ENCODE data around the gene RETN. TPM values are rescaled to one million over a fixed set of nuclear protein-coding genes. Genes with fewer than 3 reads are reported as not detected.

RETN gene
- polyA plus RNA-seq, 1 donor, result 1.3 TPM

- no peak for DNase-seq
Observed at GRCh38 chr19:7658219-7658686, 10.6 kb upstream of the RETN start.

GRCh38 chr19:7661744-7662538 lies 6.9 kb upstream of the RETN start:
- DNase-seq, result no peak

- no peak for DNase-seq
Observed at GRCh38 chr19:7662657-7663056, 6.2 kb upstream of the RETN start.

GRCh38 chr19:7663706-7664105 lies 5.1 kb upstream of the RETN start:
- no peak for DNase-seq

GRCh38 chr19:7665076-7665475 lies 3.8 kb upstream of the RETN start:
- peak; percentile 82 for DNase-seq

GRCh38 chr19:7669641-7670040 lies 792 bp downstream of the RETN start:
- DNase-seq, result no peak

GRCh38 chr19:7670150-7670783 lies 1.4 kb downstream of the RETN start:
- no peak for DNase-seq

GRCh38 chr19:7670790-7671189 lies 1.9 kb downstream of the RETN start:
- no peak for DNase-seq

- no peak for DNase-seq
Observed at GRCh38 chr19:7672522-7672921, 3.7 kb downstream of the RETN start.

- DNase-seq, result no peak
Observed at GRCh38 chr19:7674010-7675005, 5.5 kb downstream of the RETN start.

GRCh38 chr19:7676376-7676775 lies 7.5 kb downstream of the RETN start:
- DNase-seq, result no peak

- no peak for DNase-seq
Observed at GRCh38 chr19:7676854-7677253, 8.0 kb downstream of the RETN start, which contains the start of gene MCEMP1. MCEMP1 (plus strand) TSS chr19:7677090; CDS start chr19:7677121, 31 bp downstream.

GRCh38 chr19:7677669-7678311 lies 8.9 kb downstream of the RETN start:
- no peak for DNase-seq

- no peak for DNase-seq
Observed at GRCh38 chr19:7678971-7679751, 10.3 kb downstream of the RETN start.

GRCh38 chr19:7679771-7680605 lies 11.1 kb downstream of the RETN start:
- DNase-seq, result no peak

GRCh38 chr19:7680606-7681339 lies 11.9 kb downstream of the RETN start, which contains the start of gene TRAPPC5:
TRAPPC5 (plus strand) TSS chr19:7680833; CDS start chr19:7682254, 1,421 bp downstream.
- DNase-seq, result peak; percentile 95

- DNase-seq, result peak; percentile 73
Observed at GRCh38 chr19:7681340-7682174, 12.7 kb downstream of the RETN start.

- no peak for DNase-seq
Observed at GRCh38 chr19:7682175-7682855, 13.5 kb downstream of the RETN start.

Measured in hindlimb muscle (tissue), 1 donor.